HepG2 (cell line): ENCODE results near the gene ZNRF3. TPM values are rescaled to one million over a fixed set of nuclear protein-coding genes. Genes with fewer than 3 reads are reported as not detected.

Source experiments
- ATAC-seq: fragments of 200-7000 bp; cut with Tn5 transposase; 3 replicates; pipeline ENCODE4 v1.9.1; 2020; ENCODE audit warnings: mild to moderate bottlenecking, moderate library complexity
- BruUV-seq: library from RNA; stranded (reverse); fragments of 400-500 nt; replicated peaks from 2 replicates; lab custom pipeline; 2021; lab: Mats Ljungman, UMichigan
- CTCF ChIA-PET: fragments of 300-600 bp; formaldehyde crosslinking; extraction: SDS; loops from one replicate; lab custom pipeline; 2021; ENCODE audit warnings: low total read pairs, inconsistent platforms, low intra/inter-chr PET ratio; lab: Yijun Ruan, JAX
- POLR2A ChIA-PET: fragments of 350-600 bp; sonication (Branson Sonifier 250); formaldehyde crosslinking; loops from one replicate; lab custom pipeline; 2020; ENCODE audit warnings: antibody characterized with exemption, inconsistent platforms; lab: Yijun Ruan, JAX
- DNase-seq: peaks from one replicate; pipeline ENCODE4 v3.0.0-alpha.2; 2015; ENCODE audit warnings: low spot score
- FAIRE-seq: peaks from 3 replicates; lab custom pipeline; 2011; peaks lifted over from hg19 to GRCh38; lab: Jason Lieb, UNC
- H2AFZ ChIP-seq: one replicate; pipeline ENCODE4 v1.6.1; 2011; ENCODE audit warnings: low read length, inconsistent platforms
- H3K27ac ChIP-seq: fragments of 300-600 bp; 3 replicates; pipeline ENCODE4 v1.8.0; 2011; ENCODE audit warnings: mixed run types, mild to moderate bottlenecking, mixed read lengths, low read length, inconsistent platforms; ENCODE audit not compliant: insufficient read depth; ENCODE audit errors: extremely low read length
- H3K27me3 ChIP-seq, 2 experiments: fragments of 200-600 bp in 1 of 2; 2 replicates in 1 of 2; 3 replicates in 1 of 2; pipeline versions ENCODE4 v1.6.0 to v1.8.0; 2011; ENCODE audit warnings: low read length in 2 of 2, mild to moderate bottlenecking in 2 of 2, moderate library complexity in 2 of 2, inconsistent platforms in 1 of 2; ENCODE audit not compliant: insufficient read depth in 2 of 2, control insufficient read depth in 1 of 2
- H3K36me3 ChIP-seq, 2 experiments: fragments of 200-600 bp in 1 of 2; replicated peaks in 1 of 2; 2 replicates in 1 of 2; 3 replicates in 1 of 2; pipeline versions ENCODE4 v1.5.1 to v1.8.0; 2011; ENCODE audit warnings: low read length in 2 of 2, inconsistent platforms in 1 of 2; ENCODE audit not compliant: insufficient read depth in 2 of 2, control insufficient read depth in 1 of 2
- H3K4me1 ChIP-seq: 2 replicates; pipeline ENCODE4 v1.5.1; 2012; ENCODE audit warnings: low read length, inconsistent platforms; ENCODE audit not compliant: insufficient read depth
- H3K4me2 ChIP-seq: 2 replicates; pipeline ENCODE4 v1.6.0; 2011; ENCODE audit warnings: low read depth, low read length, inconsistent platforms
- H3K4me3 ChIP-seq, 3 experiments: fragments of 200-600 bp in 1 of 3; sonication (generic), shearing (Covaris generic) in 1 of 3; replicated peaks in 1 of 3; 2 replicates each; pipeline ENCODE4 v1.5.1; 2011 to 2016; ENCODE audit warnings: low read length in 3 of 3, inconsistent platforms in 2 of 3, low read depth in 2 of 3, mild to moderate bottlenecking in 2 of 3, control low read depth in 1 of 3, mixed read lengths in 1 of 3; ENCODE audit not compliant: insufficient read depth in 1 of 3
- H3K79me2 ChIP-seq: one replicate; pipeline ENCODE4 v1.6.1; 2011; ENCODE audit warnings: low read length, inconsistent platforms; ENCODE audit not compliant: insufficient read depth
- H3K9ac ChIP-seq: 2 replicates; pipeline ENCODE4 v1.6.0; 2011; ENCODE audit warnings: mild to moderate bottlenecking, low read depth, low read length, inconsistent platforms; ENCODE audit not compliant: insufficient read depth
- H3K9me3 ChIP-seq: 2 replicates; pipeline ENCODE4 v1.5.1; 2012; ENCODE audit warnings: mild to moderate bottlenecking, low read length
- H4K20me1 ChIP-seq: 2 replicates; pipeline ENCODE4 v1.6.0; 2011; ENCODE audit warnings: inconsistent platforms, mild to moderate bottlenecking, low read length, moderate library complexity; ENCODE audit not compliant: insufficient read depth
- ARHGAP35 ChIP-seq: sonication (generic); formaldehyde crosslinking; IDR thresholded peaks from 2 replicates; pipeline ENCODE4 v1.9.0; 2022; ENCODE audit warnings: mild to moderate bottlenecking, inconsistent platforms, moderate library complexity, missing genetic modification reagents, borderline replicate concordance
- CBX1 ChIP-seq: IDR thresholded peaks from one replicate; pipeline ENCODE4 v1.6.1; 2016; ENCODE audit warnings: antibody characterized with exemption, low read depth
- ETV6 ChIP-seq: sonication (generic); formaldehyde crosslinking; conservative IDR thresholded peaks from 2 replicates; pipeline ENCODE4 v1.4.0; 2020; ENCODE audit warnings: missing genetic modification reagents
- HNF4A ChIP-seq: sonication (generic); formaldehyde crosslinking; IDR thresholded peaks from 2 replicates; pipeline ENCODE4 v1.4.0; 2020; ENCODE audit warnings: missing genetic modification reagents
- HOXA7 ChIP-seq: sonication (generic); formaldehyde crosslinking; IDR thresholded peaks from 2 replicates; pipeline ENCODE4 v1.8.1; 2022; ENCODE audit warnings: mild to moderate bottlenecking, missing genetic modification reagents, moderate library complexity
- KDM5B ChIP-seq: sonication (generic); formaldehyde crosslinking; IDR thresholded peaks from 2 replicates; pipeline ENCODE4 v1.4.0; 2020; ENCODE audit warnings: missing genetic modification reagents, mild to moderate bottlenecking, borderline replicate concordance
- RBM22 ChIP-seq: fragments of 200-400 bp; formaldehyde crosslinking; optimal IDR thresholded peaks from 2 replicates; pipeline ENCODE3; 2017; ENCODE audit warnings: mild to moderate bottlenecking, low read length, moderate library complexity
- THRA ChIP-seq: sonication (generic); formaldehyde crosslinking; IDR thresholded peaks from 2 replicates; pipeline ENCODE4 v1.4.0; 2020; ENCODE audit warnings: missing genetic modification reagents, borderline replicate concordance
- ZNF552 ChIP-seq: sonication (generic); formaldehyde crosslinking; IDR thresholded peaks from 2 replicates; pipeline ENCODE4 v1.9.0; 2022; ENCODE audit warnings: missing genetic modification reagents, mild to moderate bottlenecking, borderline replicate concordance
- ZNF776 ChIP-seq: sonication (generic); formaldehyde crosslinking; IDR thresholded peaks from 2 replicates; pipeline ENCODE4 v1.4.0; 2020; ENCODE audit warnings: mild to moderate bottlenecking, missing genetic modification reagents
- WGBS: methylation state at CpG from one replicate; pipeline ENCODE4 v1.1.6; 2017; ENCODE audit warnings: low lambda C conversion rate; 5-methylcytosine and 5-hydroxymethylcytosine counted together
- in situ Hi-C: cut with HindIII; loops from 2 replicates; pipeline ENCODE4 v1.10.0; 2017; ENCODE audit warnings: low pct_unique_long_range_greater_than_20kb; ENCODE audit not compliant: extremely low pct_ligation_motif_present
- intact Hi-C: fragments of 100-400 bp; cut with micrococcal nuclease; formaldehyde crosslinking; loops from one replicate; pipeline ENCODE4 v1.10.0; 2022; ENCODE audit not compliant: unreplicated experiment
- polyA plus RNA-seq, 8 experiments: library from polyadenylated mRNA; depleted of rRNA in 3 of 8; stranded (reverse) in 7 of 8; unstranded in 1 of 8; fragments of >200 nt; fragmentation: Illumina TruSeq in 4 of 8; extraction: Trizol in 4 of 8; gene quantifications; 2 replicates each; pipeline versions ENCODE4 v1.2.1 to v1.2.3, GENCODE V29; 2011 to 2016; ENCODE audit warnings: low read depth in 4 of 8, missing spikeins in 1 of 8, mixed read lengths in 1 of 8; ENCODE audit not compliant: insufficient read depth in 1 of 8
- total RNA-seq, 5 experiments: library from RNA; depleted of rRNA; stranded (reverse); fragments of >200 nt; fragmentation: Illumina TruSeq; extraction: Trizol; gene quantifications; 2 replicates each; pipeline ENCODE4 v1.2.3, GENCODE V29; 2016; ENCODE audit warnings: low read depth in 1 of 5
- TF ChIP-seq, protein P1 (sequence below): sonication (generic); formaldehyde crosslinking; IDR thresholded peaks from 2 replicates; pipeline ENCODE4 v1.4.0; 2020; ENCODE audit warnings: missing genetic modification reagents

The ZNRF3 gene
- total and polyA plus RNA-seq, 2 of the 13 experiments (the other 11 are each of a cell fraction or from before 2014, with no cell fraction given) = 20.3 to 36.7 TPM

DNA sequence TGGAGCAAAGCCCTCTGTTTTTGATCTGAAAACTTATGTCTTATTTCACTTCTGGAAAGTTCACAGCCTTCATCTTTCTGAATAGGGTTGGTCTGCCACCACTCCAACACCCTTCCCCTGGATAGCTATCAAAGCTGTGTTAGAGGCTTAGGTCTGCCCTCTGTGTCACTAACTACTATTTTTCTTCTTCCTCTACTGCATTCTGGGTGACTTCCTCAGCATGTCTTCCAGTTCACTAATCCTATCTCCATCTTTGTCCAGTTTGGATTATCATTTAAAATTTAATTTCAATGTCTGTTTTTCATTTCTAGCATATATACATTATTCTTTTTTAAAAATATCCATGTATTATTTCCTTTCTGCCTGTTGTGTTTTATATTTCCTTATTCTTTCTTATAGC lies 84.6 kb downstream of the ZNRF3 start:
- FAIRE-seq = no peak
- Histone ChIP-seq H3K27ac (no peak overlapping the region), H3K4me3 (no peak overlapping the region), H3K4me1 (peaks cover 80% of the 10 kb centered on the region), H3K4me2 (no peak overlapping the region)
- in situ Hi-C loops = no loop called here
- no peak for ATAC-seq
- TF ChIP-seq RBM22 (peak; percentile 56), CBX1 (no peak)
- TF ChIP-seq, all 625 proteins: peak for 1
- DNase-seq = no peak
- intact Hi-C loops = no loop called here
- Histone ChIP-seq H3K27me3 (no peaks in the 10 kb centered on the region), H3K9ac (no peak overlapping the region), H3K9me3 (no peaks in the 10 kb centered on the region), H4K20me1 (peaks cover 31% of the 10 kb centered on the region), H3K79me2 (peaks cover 98% of the 10 kb centered on the region), H3K36me3 (peaks cover 9 to 39% of the 10 kb centered on the region in 2 experiments), H2AFZ (no peak overlapping the region)
- BruUV-seq = no TSS peak
- POLR2A ChIA-PET = interaction anchor here (0.6 kb wide), 1 partner anchor 56 kb away, joined by 3 read pairs; no protein-coding TSS in a partner anchor
- CTCF ChIA-PET = no interaction called here

DNA sequence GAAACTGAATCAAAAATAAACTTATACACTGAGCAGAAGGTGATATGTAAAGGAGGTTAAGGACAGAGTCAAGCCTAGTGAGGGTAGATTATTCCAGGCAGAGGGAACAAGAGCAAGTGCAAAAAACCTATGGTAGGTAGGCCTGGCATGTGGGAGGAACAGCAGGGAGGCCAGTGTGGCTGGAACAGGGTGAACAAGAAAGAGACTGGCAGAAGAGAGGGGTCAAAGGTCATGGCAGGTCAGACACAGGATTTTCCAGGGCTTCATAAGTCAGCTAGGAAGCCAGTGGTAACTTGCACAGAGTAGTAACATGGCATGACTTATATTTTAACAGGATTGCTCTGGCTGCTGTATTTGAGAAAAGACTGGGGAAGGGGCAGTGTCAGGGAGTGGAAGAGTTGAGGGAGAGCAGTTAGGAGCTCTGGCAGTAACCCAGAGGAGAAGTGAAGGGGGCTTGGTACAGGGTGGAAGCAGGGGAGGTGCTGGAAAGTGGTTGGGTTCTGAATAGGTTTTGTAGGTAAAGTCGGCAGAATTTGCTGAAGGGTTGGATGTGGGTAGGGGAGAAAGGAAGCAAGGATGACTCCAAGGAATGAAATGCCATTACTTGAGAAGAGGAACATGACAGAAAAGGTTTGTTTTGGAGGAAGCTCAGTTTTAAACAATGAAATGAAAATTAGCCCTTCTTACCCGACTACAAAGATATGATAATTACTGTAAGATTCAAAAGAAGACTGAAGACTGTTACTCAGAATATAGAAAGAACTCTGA lies 86.2 kb downstream of the ZNRF3 start:
- Histone ChIP-seq H3K79me2 (peaks cover 98% of the 10 kb centered on the region), H3K27ac (peak overlapping the region; percentile 16), H3K9ac (no peak overlapping the region), H4K20me1 (peaks cover 29% of the 10 kb centered on the region), H3K4me1 (peaks cover 80% of the 10 kb centered on the region), H2AFZ (no peak overlapping the region), H3K4me3 (no peak overlapping the region), H3K9me3 (no peaks in the 10 kb centered on the region), H3K27me3 (no peaks in the 10 kb centered on the region), H3K36me3 (peaks cover 7 to 23% of the 10 kb centered on the region in 2 experiments), H3K4me2 (no peak overlapping the region)
- FAIRE-seq = no peak
- WGBS = 90% methylated on average over 2 of the region's 2 CpGs
- ATAC-seq = peak; percentile 40; the same call in 2 of the 3 replicates
- in situ Hi-C loops = no loop called here
- CTCF ChIA-PET = no interaction called here
- no TSS peak for BruUV-seq
- POLR2A ChIA-PET = no interaction called here
- no peak for DNase-seq
- intact Hi-C loops = no loop called here
- TF ChIP-seq ZNF776 (CRISPR knock-in tag) (no peak), HNF4A (CRISPR knock-in tag) (peak; percentile 24; the same call in 1 of the 2 replicates), ETV6 (no peak), ARHGAP35 (CRISPR knock-in tag) (no peak), ZNF552 (CRISPR knock-in tag) (no peak), KDM5B (CRISPR knock-in tag) (no peak), RBM22 (peak; percentile 88), HOXA7 (CRISPR knock-in tag) (no peak), THRA (CRISPR knock-in tag) (peak; percentile 25; the same call in 1 of the 2 replicates)
- TF ChIP-seq, protein P1, sequence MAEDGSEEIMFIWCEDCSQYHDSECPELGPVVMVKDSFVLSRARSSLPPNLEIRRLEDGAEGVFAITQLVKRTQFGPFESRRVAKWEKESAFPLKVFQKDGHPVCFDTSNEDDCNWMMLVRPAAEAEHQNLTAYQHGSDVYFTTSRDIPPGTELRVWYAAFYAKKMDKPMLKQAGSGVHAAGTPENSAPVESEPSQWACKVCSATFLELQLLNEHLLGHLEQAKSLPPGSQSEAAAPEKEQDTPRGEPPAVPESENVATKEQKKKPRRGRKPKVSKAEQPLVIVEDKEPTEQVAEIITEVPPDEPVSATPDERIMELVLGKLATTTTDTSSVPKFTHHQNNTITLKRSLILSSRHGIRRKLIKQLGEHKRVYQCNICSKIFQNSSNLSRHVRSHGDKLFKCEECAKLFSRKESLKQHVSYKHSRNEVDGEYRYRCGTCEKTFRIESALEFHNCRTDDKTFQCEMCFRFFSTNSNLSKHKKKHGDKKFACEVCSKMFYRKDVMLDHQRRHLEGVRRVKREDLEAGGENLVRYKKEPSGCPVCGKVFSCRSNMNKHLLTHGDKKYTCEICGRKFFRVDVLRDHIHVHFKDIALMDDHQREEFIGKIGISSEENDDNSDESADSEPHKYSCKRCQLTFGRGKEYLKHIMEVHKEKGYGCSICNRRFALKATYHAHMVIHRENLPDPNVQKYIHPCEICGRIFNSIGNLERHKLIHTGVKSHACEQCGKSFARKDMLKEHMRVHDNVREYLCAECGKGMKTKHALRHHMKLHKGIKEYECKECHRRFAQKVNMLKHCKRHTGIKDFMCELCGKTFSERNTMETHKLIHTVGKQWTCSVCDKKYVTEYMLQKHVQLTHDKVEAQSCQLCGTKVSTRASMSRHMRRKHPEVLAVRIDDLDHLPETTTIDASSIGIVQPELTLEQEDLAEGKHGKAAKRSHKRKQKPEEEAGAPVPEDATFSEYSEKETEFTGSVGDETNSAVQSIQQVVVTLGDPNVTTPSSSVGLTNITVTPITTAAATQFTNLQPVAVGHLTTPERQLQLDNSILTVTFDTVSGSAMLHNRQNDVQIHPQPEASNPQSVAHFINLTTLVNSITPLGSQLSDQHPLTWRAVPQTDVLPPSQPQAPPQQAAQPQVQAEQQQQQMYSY (CRISPR knock-in tag) = no peak
